ENCODE data around the gene GOLGA8F.
"Not testable (repeated sequence)": the region's sequence is repeated elsewhere in the genome, so short reads cannot be mapped to it uniquely, and the experiment has no call there.

GOLGA8F gene

GRCh38 chr15:28378364-28378763 lies at the start of gene GOLGA8F:
Gene GOLGA8F (plus strand): TSS chr15:28378664. CDS start chr15:28378762, 98 bp downstream.
- DNase-seq: not testable (repeated sequence)

GRCh38 chr15:28357984-28358383 lies 20.5 kb upstream of the GOLGA8F start, which contains the start of gene GOLGA6L24:
Gene GOLGA6L24 (minus strand): TSS chr15:28358084. CDS start chr15:28358023, 61 bp downstream.
- DNase-seq: not testable (repeated sequence)

GRCh38 chr15:28365502-28365901 lies 13.0 kb upstream of the GOLGA8F start:
- DNase-seq: not testable (repeated sequence)

GRCh38 chr15:28380053-28380452 lies 1.6 kb downstream of the GOLGA8F start:
- not testable (repeated sequence) for DNase-seq

GRCh38 chr15:28396022-28396421 lies 17.6 kb downstream of the GOLGA8F start:
- not testable (repeated sequence) for DNase-seq

- not testable (repeated sequence) for DNase-seq
These were observed 24.4 kb downstream of the GOLGA8F start for GRCh38 chr15:28402774-28403435.

- DNase-seq: peak; percentile 0
These were observed 42.0 kb downstream of the GOLGA8F start for GRCh38 chr15:28420470-28420869.

- not testable (repeated sequence) for DNase-seq
These were observed 57.1 kb downstream of the GOLGA8F start for GRCh38 chr15:28435594-28435993.

Measured in fibroblast of upper back skin (primary cell).